ENCODE measurements around the gene PJA2.

Gene PJA2

GRCh38 chr5:109349388-109349787, 60.4 kb downstream of the PJA2 start:
- no peak for DNase-seq

- DNase-seq: no peak
These were observed 62.4 kb downstream of the PJA2 start for GRCh38 chr5:109347252-109347888.

GRCh38 chr5:109345699-109346098, 64.1 kb downstream of the PJA2 start:
- DNase-seq: no peak

GRCh38 chr5:109340351-109340750, 69.4 kb downstream of the PJA2 start:
- DNase-seq: no peak

GRCh38 chr5:109335114-109335513, 74.7 kb downstream of the PJA2 start:
- no peak for DNase-seq

DNA sequence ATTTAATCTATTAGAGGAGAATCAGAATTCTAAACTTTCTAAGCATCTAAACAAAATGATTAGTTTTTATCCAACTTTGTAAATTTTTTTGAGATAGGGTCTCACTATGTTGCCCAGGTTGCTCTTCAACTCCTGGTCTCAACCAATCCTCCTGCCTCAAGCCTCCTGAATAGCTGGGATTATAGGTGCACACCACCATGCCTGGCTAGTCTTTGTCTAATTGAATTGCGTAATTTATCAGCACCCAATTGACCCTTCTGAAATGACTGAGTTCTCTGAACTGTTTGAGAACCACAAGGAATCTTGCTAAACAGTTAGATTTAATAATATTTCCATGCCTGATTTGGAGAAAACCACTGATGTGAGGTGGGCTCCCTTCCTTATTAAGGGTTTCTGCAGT, 75.7 kb downstream of the PJA2 start:
- no peak for DNase-seq

DNA sequence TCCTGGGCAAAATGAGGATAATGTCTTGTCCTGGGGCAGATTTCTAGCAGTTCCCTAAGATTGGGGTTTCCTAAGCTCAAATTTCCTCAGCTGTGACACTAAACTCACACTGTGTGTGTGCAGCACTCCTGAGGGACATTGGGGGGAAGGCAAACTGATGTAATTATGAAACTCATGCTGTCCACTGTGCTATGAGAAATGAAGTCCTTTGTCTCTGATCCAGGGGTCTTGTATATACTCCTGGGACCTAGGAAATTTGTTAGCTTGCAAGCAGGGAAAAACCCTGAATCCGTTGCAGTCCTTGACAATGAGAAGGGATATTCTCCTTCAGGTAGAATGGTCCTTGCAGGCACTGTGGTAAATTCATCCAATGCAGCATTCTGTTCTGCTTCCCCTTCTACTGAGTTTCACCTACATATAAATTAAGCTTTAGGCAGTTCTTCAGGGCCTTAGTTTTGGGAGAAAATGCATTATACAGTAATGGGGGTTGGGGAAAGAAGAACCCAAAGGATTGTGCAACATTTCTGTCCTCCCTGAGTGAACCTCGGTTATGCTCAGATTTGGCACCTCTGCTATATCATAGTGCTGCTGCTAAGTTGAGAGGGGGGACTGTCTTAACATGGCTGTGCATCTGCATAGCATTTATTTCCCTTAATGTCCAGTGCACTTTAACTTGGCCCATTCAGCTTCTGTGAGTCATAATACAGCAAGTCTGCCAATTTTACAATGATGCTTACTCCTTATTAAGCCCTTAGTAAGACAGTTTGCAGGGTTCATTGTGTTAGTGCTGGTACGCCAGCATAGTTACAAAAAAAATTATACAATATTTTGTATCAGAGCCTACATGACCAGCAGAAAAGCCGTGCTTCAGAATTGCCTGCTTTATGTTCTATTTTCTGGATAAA, 80.2 kb downstream of the PJA2 start:
- no peak for DNase-seq

DNA sequence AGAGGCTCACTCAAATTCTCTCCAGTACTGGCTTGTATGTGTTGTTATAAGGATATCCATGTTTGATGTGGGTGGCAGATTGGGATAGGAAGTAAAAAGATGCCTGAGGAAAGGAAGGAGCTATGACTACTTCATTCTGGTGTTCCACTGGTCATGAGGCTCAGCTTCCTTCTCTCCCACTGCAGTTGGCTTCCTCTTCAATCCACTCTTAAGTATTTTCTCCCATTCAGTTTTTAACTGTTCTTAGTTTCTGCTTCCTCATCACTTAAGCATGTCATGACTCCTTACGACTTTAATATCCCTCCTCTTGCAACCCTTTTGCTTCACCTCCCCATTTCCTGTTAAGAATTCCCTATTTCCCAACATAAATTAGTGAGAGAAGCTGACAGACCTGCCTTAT, 81.1 kb downstream of the PJA2 start:
- no peak for DNase-seq

DNA sequence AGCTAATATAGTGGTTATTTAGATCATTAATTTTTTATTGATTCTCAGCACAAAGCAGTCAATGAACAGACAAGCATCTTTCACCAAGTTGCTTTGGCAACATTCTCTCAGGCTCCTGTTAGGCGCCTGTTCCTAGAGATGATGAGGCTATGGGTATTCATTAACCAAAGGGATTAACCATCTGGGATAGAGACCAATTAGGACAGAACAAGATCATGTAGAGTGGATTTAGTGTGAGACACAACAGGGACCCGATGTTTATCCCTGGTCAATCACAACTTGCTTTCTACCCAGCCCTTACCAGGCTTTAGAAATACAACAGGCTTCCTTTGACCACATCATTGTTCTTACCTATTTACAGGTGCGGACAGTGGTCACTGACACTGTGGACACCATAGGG, 82.2 kb downstream of the PJA2 start:
- DNase-seq: no peak

DNA sequence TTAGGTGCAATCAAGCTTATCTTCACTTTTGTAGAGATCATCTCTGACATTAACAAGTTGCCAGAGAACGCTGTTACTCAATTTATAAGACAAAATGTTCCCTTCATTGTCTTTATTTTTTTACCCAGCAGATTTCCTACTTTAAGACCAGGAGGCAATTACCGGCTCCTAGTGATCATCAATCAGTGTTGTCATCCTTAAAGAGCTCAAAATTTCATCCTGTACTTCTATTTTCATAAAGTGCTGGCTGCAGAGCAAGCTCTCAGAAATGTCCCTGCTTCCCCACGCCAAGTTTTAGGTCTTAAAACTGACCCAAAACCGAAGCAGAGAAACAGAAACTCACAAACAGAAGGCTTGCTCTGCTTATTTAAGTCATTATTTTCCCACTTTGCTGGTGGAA, 82.9 kb downstream of the PJA2 start:
- DNase-seq: no peak

GRCh38 chr5:109325456-109325855, 84.3 kb downstream of the PJA2 start:
- DNase-seq: no peak

DNA sequence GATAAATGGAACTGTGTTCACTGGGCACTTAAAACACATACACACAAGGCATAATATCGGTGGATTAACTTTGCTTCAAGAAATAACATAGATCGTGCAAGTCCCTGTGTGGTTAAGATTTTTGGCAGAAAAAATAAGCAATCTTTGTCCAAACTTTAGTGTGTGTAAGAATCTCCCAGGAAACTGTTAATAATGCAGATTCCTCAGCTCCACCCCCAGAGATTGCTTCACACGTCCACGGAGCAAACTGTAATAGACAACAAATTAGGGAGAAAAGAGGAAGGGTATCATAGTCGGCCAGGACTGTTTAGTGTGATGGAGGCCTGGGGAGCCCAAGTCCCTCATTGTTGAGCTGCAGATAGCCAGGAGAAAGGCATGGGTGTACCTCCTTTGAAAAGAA, 84.8 kb downstream of the PJA2 start:
- no peak for DNase-seq

GRCh38 chr5:109324351-109324750, 85.4 kb downstream of the PJA2 start:
- no peak for DNase-seq

GRCh38 chr5:109322694-109323093, 87.1 kb downstream of the PJA2 start:
- DNase-seq: no peak

DNA sequence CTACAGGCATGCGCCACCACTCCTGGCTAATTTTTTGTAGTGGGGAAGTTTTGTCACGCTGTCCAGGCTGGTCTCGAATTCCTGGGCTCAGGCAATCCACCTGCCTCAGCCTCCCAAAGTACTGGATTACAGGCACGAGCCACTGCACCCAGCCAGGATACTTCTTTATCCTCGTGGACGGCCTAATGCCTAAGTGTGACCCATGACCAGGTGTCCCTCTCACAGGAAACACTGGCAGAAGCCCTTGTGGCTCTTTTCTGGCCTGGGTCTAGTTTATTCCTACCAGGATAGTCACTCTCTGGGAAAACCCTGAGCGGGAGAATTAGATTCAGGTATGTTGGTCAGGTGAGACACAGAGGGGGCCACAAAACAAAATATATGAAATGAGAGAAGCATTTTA, 90.4 kb downstream of the PJA2 start:
- no peak for DNase-seq

- no peak for DNase-seq
These were observed 91.2 kb downstream of the PJA2 start for GRCh38 chr5:109318455-109319108.

DNA sequence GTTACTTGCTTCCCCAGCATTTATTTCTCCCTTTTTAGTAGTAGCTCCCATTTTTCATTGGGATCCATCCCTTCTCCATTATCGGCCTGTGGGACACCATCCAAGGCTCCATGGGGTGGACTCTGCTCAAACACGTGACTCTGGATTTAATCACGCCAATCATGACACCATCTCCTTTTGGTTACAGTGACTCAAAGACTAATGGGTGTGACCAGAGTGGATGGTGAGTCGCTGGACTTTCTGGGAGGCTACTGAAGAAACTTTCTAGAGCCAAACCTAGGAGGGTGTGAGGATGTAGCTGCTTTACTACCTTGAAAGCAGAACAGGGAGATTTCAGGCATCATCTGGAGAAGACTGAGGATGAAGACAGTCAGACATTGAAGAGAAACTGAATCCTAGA, 93.1 kb downstream of the PJA2 start:
- no peak for DNase-seq

DNA sequence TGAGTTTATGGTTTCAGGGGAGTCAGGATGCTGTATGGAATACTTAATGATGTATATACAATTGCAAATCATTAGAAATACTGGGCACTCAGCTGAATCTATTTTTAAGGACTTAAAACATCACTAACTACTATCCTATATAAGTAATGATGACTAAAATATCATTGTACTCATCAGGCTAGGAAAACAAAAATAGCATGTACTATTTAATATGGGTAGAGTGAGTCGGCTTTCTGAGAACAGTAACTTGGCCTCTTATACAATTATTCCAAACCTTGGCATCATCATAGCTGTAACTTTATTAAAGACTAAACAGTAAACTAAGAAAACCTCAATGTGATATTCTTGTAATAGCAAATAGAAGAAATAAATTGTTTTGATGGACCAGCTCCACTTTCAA, 94.5 kb downstream of the PJA2 start:
- no peak for DNase-seq

GRCh38 chr5:109313127-109313526, 96.6 kb downstream of the PJA2 start:
- DNase-seq: no peak

DNA sequence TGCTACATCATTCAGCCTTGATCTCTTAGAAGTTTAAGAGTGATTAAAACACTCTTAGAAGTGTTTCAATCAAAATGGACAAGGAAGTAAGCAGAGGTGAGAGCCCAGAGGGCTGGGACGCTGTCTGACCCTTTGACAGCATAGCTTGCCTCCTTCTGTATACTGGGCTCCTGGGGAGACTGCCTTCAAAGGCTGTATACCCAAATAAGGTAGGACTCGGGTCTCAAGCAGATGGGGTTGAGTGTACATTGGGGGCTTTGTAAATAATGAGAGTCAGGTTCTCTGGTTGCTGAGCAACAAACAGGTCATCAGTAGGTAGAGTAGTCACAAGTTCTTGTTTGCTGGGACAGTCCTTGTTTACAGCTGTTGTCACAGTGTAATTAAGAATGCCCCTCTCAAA, 97.1 kb downstream of the PJA2 start:
- no peak for DNase-seq

GRCh38 chr5:109310315-109310714, 99.5 kb downstream of the PJA2 start:
- no peak for DNase-seq

- no peak for DNase-seq
These were observed 100.3 kb downstream of the PJA2 start for GRCh38 chr5:109309326-109310063.

GRCh38 chr5:109307951-109308350, 101.8 kb downstream of the PJA2 start:
- no peak for DNase-seq
